H1 (cell line): ENCODE results near the gene IL22RA2. TPM values are rescaled to one million over a fixed set of nuclear protein-coding genes. Genes with fewer than 3 reads are reported as not detected.

ENCODE experiments used
- CTCF ChIA-PET: fragments of 300-600 bp; sonication (Branson Sonifier 250); formaldehyde crosslinking; loops from one replicate; lab custom pipeline; 2021; ENCODE audit not compliant: partially characterized antibody; lab: Charles Lee
- POLR2A ChIA-PET: fragments of 300-600 bp; sonication (Branson Sonifier 250); formaldehyde crosslinking; loops from one replicate; lab custom pipeline; 2021; ENCODE audit warnings: inconsistent platforms; ENCODE audit not compliant: partially characterized antibody; lab: Charles Lee
- DNase-seq, 2 experiments: peaks; one replicate each; pipeline versions ENCODE4 v3.0.0 to v3.0.0-alpha.2; 2010 to 2022; ENCODE audit warnings: low spot score in 2 of 2, low read depth in 1 of 2, mixed read lengths in 1 of 2
- FAIRE-seq: peaks from 2 replicates; lab custom pipeline; 2011; peaks lifted over from hg19 to GRCh38; lab: Jason Lieb, UNC
- H2AFZ ChIP-seq: 2 replicates; pipeline ENCODE4 v1.8.1; 2012; ENCODE audit warnings: low read length, inconsistent platforms
- H2AK5ac ChIP-seq: 2 replicates; pipeline ENCODE4 v1.6.1; 2013; ENCODE audit warnings: low read depth, low read length
- H2BK120ac ChIP-seq: replicated peaks from 2 replicates; pipeline ENCODE3; 2013; ENCODE audit warnings: low read depth, low read length, inconsistent platforms
- H2BK12ac ChIP-seq: 2 replicates; pipeline ENCODE4 v1.6.1; 2013; ENCODE audit warnings: low read depth, low read length
- H2BK15ac ChIP-seq: 2 replicates; pipeline ENCODE4 v1.6.1; 2013; ENCODE audit warnings: low read length
- H2BK20ac ChIP-seq: 2 replicates; pipeline ENCODE4 v1.6.1; 2013; ENCODE audit warnings: low read length
- H2BK5ac ChIP-seq: 2 replicates; pipeline ENCODE4 v1.6.1; 2013; ENCODE audit warnings: low read depth, low read length
- H3K14ac ChIP-seq: 2 replicates; pipeline ENCODE4 v1.6.1; 2013; ENCODE audit warnings: inconsistent platforms; ENCODE audit not compliant: insufficient read length
- H3K18ac ChIP-seq: 2 replicates; pipeline ENCODE4 v1.6.1; 2013; ENCODE audit warnings: low read length; ENCODE audit errors: extremely low read depth
- H3K23ac ChIP-seq: 2 replicates; pipeline ENCODE4 v1.6.1; 2013; ENCODE audit warnings: inconsistent platforms; ENCODE audit not compliant: insufficient read length
- H3K23me2 ChIP-seq: 2 replicates; pipeline ENCODE4 v1.6.1; 2013; ENCODE audit warnings: low read depth, low read length
- H3K27ac ChIP-seq: 2 replicates; pipeline ENCODE4 v1.6.1; 2011; ENCODE audit warnings: low read depth, low read length, inconsistent platforms
- H3K27me3 ChIP-seq, 4 experiments: replicated peaks in 1 of 4; 1 replicate in 1 of 4; 2 replicates in 3 of 4; pipeline versions ENCODE4 v1.6.1 to v1.8.1; 2011 to 2013; ENCODE audit warnings: low read length in 3 of 4, mild to moderate bottlenecking in 3 of 4, inconsistent platforms in 2 of 4, mixed read lengths in 2 of 4, moderate library complexity in 1 of 4; ENCODE audit not compliant: control insufficient read depth in 3 of 4, insufficient read depth in 3 of 4; ENCODE audit errors: extremely low read depth in 1 of 4
- H3K36me3 ChIP-seq, 4 experiments: 2 replicates each; pipeline versions ENCODE4 v1.6.1 to v1.8.1; 2011 to 2013; ENCODE audit warnings: mild to moderate bottlenecking in 4 of 4, low read length in 3 of 4, moderate library complexity in 2 of 4, control low read depth in 1 of 4, inconsistent platforms in 1 of 4; ENCODE audit not compliant: insufficient read depth in 4 of 4, control insufficient read depth in 2 of 4
- H3K4ac ChIP-seq: replicated peaks from 2 replicates; pipeline ENCODE3; 2013; ENCODE audit warnings: low read length, low read depth, mixed read lengths, inconsistent platforms; ENCODE audit not compliant: insufficient read length
- H3K4me1 ChIP-seq, 4 experiments: replicated peaks in 1 of 4; 1 replicate in 1 of 4; 2 replicates in 3 of 4; pipeline versions ENCODE4 v1.6.1 to v1.8.1; 2011 to 2013; ENCODE audit warnings: low read length in 3 of 4, inconsistent platforms in 2 of 4, mixed read lengths in 1 of 4; ENCODE audit not compliant: insufficient read depth in 4 of 4, control insufficient read depth in 3 of 4
- H3K4me2 ChIP-seq, 2 experiments: 2 replicates each; pipeline versions ENCODE4 v1.6.1 to v1.8.1; 2011 to 2013; ENCODE audit warnings: low read depth in 2 of 2, low read length in 2 of 2, control low read depth in 1 of 2, inconsistent platforms in 1 of 2, mild to moderate bottlenecking in 1 of 2; ENCODE audit not compliant: insufficient read depth in 1 of 2
- H3K4me3 ChIP-seq, 4 experiments: fragments of 200-600, 300-600 bp in 1 of 4; sonication (generic), shearing (Covaris generic), sonication (Bioruptor Twin) in 1 of 4; 2 replicates each; pipeline versions ENCODE4 v1.5.1 to v1.8.1; 2011 to 2016; ENCODE audit warnings: low read length in 4 of 4, low read depth in 3 of 4, control low read depth in 2 of 4, inconsistent platforms in 2 of 4, mild to moderate bottlenecking in 2 of 4, mixed read lengths in 1 of 4, moderate library complexity in 1 of 4; ENCODE audit not compliant: insufficient read depth in 2 of 4; ENCODE audit errors: extremely low read depth in 1 of 4
- H3K56ac ChIP-seq: replicated peaks from 2 replicates; pipeline ENCODE3; 2013; ENCODE audit warnings: low read depth, mild to moderate bottlenecking, mixed read lengths, low read length, inconsistent platforms; ENCODE audit not compliant: insufficient read length
- H3K79me1 ChIP-seq: 2 replicates; pipeline ENCODE4 v1.6.1; 2013; ENCODE audit warnings: low read depth, low read length, control low read depth
- H3K79me2 ChIP-seq, 2 experiments: 2 replicates each; pipeline versions ENCODE4 v1.6.1 to v1.8.1; 2012 to 2013; ENCODE audit warnings: low read length in 2 of 2, mild to moderate bottlenecking in 2 of 2, inconsistent platforms in 1 of 2; ENCODE audit not compliant: insufficient read depth in 2 of 2, control insufficient read depth in 1 of 2
- H3K9ac ChIP-seq, 4 experiments: replicated peaks in 1 of 4; 1 replicate in 1 of 4; 2 replicates in 3 of 4; pipeline versions ENCODE4 v1.6.1 to v1.8.1; 2011 to 2013; ENCODE audit warnings: low read depth in 3 of 4, low read length in 3 of 4, control low read depth in 2 of 4, mild to moderate bottlenecking in 2 of 4, moderate library complexity in 2 of 4, inconsistent platforms in 1 of 4; ENCODE audit errors: extremely low read depth in 1 of 4
- H3K9me3 ChIP-seq, 2 experiments: 2 replicates each; pipeline versions ENCODE4 v1.6.1 to v1.8.1; 2012 to 2013; ENCODE audit warnings: mild to moderate bottlenecking in 2 of 2, moderate library complexity in 2 of 2, control low read depth in 1 of 2, inconsistent platforms in 1 of 2, low read depth in 1 of 2, low read length in 1 of 2, mixed read lengths in 1 of 2; ENCODE audit not compliant: insufficient read depth in 2 of 2
- H4K20me1 ChIP-seq, 2 experiments: replicated peaks in 1 of 2; 2 replicates each; pipeline versions ENCODE3 to v1.8.1; 2011 to 2013; ENCODE audit warnings: inconsistent platforms in 2 of 2, low read length in 2 of 2, mild to moderate bottlenecking in 1 of 2; ENCODE audit not compliant: insufficient read depth in 2 of 2, control insufficient read depth in 1 of 2
- H4K5ac ChIP-seq: 2 replicates; pipeline ENCODE4 v1.6.1; 2013; ENCODE audit warnings: low read length, low read depth, mixed read lengths, inconsistent platforms; ENCODE audit not compliant: insufficient read length
- H4K8ac ChIP-seq: 2 replicates; pipeline ENCODE4 v1.8.0; 2013; ENCODE audit warnings: mild to moderate bottlenecking, moderate library complexity, low read length, inconsistent platforms; ENCODE audit not compliant: insufficient read depth; ENCODE audit errors: extremely low read depth
- H4K91ac ChIP-seq: replicated peaks from 2 replicates; pipeline ENCODE3; 2013; ENCODE audit warnings: low read length, mixed read lengths, inconsistent platforms; ENCODE audit not compliant: insufficient read length
- CHD2 ChIP-seq: IDR thresholded peaks from 2 replicates; pipeline ENCODE4 v1.6.1; 2012; ENCODE audit warnings: low read length, improper control_type of control experiment
- CREB1 ChIP-seq: IDR thresholded peaks from 2 replicates; pipeline ENCODE4 v1.6.1; 2012; ENCODE audit warnings: inconsistent platforms
- CTBP2 ChIP-seq: IDR thresholded peaks from 2 replicates; pipeline ENCODE4 v1.7.0; 2011; ENCODE audit warnings: borderline replicate concordance, mild to moderate bottlenecking, moderate library complexity, mixed read lengths, low read length; ENCODE audit not compliant: insufficient read depth, insufficient read length
- EGR1 ChIP-seq: IDR thresholded peaks from 2 replicates; pipeline ENCODE4 v1.6.1; 2011; ENCODE audit warnings: low read depth, low read length, borderline replicate concordance
- EZH2 ChIP-seq: fragments of 200-600 bp; sonication (generic); IDR thresholded peaks from 2 replicates; pipeline ENCODE4 v1.7.1; 2012; ENCODE audit warnings: low read depth, mild to moderate bottlenecking, moderate library complexity, low read length, inconsistent platforms; ENCODE audit not compliant: severe bottlenecking
- KDM5A ChIP-seq: fragments of 200-600 bp; IDR thresholded peaks from 2 replicates; pipeline ENCODE4 v1.7.1; 2012; ENCODE audit warnings: mild to moderate bottlenecking, low read length, inconsistent platforms, mixed read lengths
- RBBP5 ChIP-seq: IDR thresholded peaks from 2 replicates; pipeline ENCODE4 v1.7.1; 2012; ENCODE audit warnings: low read depth, mild to moderate bottlenecking, inconsistent platforms, low read length, moderate library complexity, borderline replicate concordance
- WGBS, 2 experiments: shearing (Covaris generic) in 1 of 2; methylation state at CpG; one replicate each; pipeline versions ENCODE4 v1.1.6 to v1.1.7; 2013 to 2015; ENCODE audit warnings: low lambda C conversion rate in 2 of 2, mixed read lengths in 2 of 2, inconsistent platforms in 1 of 2, low coverage in 1 of 2, missing lambda C conversion rate in 1 of 2; ENCODE audit not compliant: insufficient replicate concordance in 2 of 2, insufficient coverage in 1 of 2, insufficient read length in 1 of 2; ENCODE audit errors: extremely low coverage in 1 of 2, missing lambda C conversion rate in 1 of 2; 5-methylcytosine and 5-hydroxymethylcytosine counted together
- polyA plus RNA-seq, 7 experiments: library from polyadenylated mRNA; depleted of rRNA in 3 of 7; stranded (reverse) in 5 of 7; unstranded in 2 of 7; fragments of >200 nt in 5 of 7; fragments of 200-250 nt in 2 of 7; gene quantifications; 1 replicate in 5 of 7; 2 replicates in 1 of 7; 4 replicates in 1 of 7; pipeline versions ENCODE4 v1.2.1 to v1.2.3, GENCODE V29; 2011 to 2013; ENCODE audit warnings: missing spikeins in 2 of 7, mixed read lengths in 2 of 7
- total RNA-seq: library from RNA; stranded (reverse); fragmentation: NEBNext Ultra II Directional; extraction: Animal tissue kit (Norgen Biotek cat#: 25700); gene quantifications from 2 replicates; pipeline ENCODE4 v1.2.1, GENCODE V29; 2021
- TF ChIP-seq, protein P1 (sequence below): IDR thresholded peaks from 2 replicates; pipeline ENCODE4 v1.6.1; 2012; ENCODE audit warnings: inconsistent platforms

Gene IL22RA2
- total and polyA plus RNA-seq, 2 of the 8 experiments (the other 6 are each of a cell fraction or from before 2014, with no cell fraction given) = not detected

DNA sequence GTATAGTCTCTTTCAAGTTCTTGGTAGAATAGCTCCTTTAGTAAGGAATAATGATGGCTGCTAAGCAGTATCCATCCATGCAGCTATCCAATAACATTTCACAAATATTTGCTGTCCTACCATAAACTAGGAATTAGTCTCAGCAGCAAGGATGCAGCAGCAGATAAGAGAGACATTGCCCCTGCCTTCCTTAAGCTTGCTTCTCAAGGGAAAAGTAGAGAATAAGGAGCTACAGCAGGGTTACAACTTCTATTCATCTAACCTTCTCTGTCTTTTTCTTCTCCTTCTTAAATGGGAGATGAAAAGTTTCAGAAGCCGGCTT, 2.4 kb downstream of the IL22RA2 start:
- POLR2A ChIA-PET = no interaction called here
- H3K23ac ChIP-seq = no peak overlapping the region
- H3K9ac ChIP-seq = no peak overlapping the region
- no peak overlapping the region for H3K27ac ChIP-seq
- H3K18ac ChIP-seq = no peak overlapping the region
- no peaks in the 10 kb centered on the region for H3K79me1 ChIP-seq
- H2BK120ac ChIP-seq = no peak overlapping the region
- H3K79me2 ChIP-seq = no peaks in the 10 kb centered on the region
- no peak overlapping the region for H3K4me2 ChIP-seq
- no peak overlapping the region for H2AFZ ChIP-seq
- no peak overlapping the region for H2BK20ac ChIP-seq
- no peak overlapping the region for H4K91ac ChIP-seq
- H2BK5ac ChIP-seq = no peak overlapping the region
- H2BK15ac ChIP-seq = no peak overlapping the region
- H3K27me3 ChIP-seq = no peaks in the 10 kb centered on the region
- no peak for FAIRE-seq
- no peak overlapping the region for H2BK12ac ChIP-seq
- no peak overlapping the region for H2AK5ac ChIP-seq
- TF ChIP-seq EGR1 (no peak), CREB1 (no peak), EZH2 (no peak), KDM5A (no peak), CHD2 (no peak), CTBP2 (no peak), RBBP5 (no peak)
- TF ChIP-seq, protein P1, sequence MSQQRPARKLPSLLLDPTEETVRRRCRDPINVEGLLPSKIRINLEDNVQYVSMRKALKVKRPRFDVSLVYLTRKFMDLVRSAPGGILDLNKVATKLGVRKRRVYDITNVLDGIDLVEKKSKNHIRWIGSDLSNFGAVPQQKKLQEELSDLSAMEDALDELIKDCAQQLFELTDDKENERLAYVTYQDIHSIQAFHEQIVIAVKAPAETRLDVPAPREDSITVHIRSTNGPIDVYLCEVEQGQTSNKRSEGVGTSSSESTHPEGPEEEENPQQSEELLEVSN = no peak
- TF ChIP-seq, all 59 proteins: peak for 0
- Histone ChIP-seq H3K14ac (no peak overlapping the region), H3K23me2 (no peaks in the 10 kb centered on the region), H4K8ac (no peak overlapping the region), H3K4ac (no peak overlapping the region), H4K5ac (no peak overlapping the region), H3K4me1 (peaks cover 0 to 6% (median 3%) of the 10 kb centered on the region in 4 experiments; a peak in 3 of 7 replicates), H3K9me3 (peaks cover 13% of the 10 kb centered on the region in 2 experiments), H3K4me3 (no peak overlapping the region), H4K20me1 (no peaks in the 10 kb centered on the region), H3K56ac (no peak overlapping the region), H3K36me3 (no peaks in the 10 kb centered on the region; a peak in 1 of 8 replicates)
- no peak for DNase-seq
- CTCF ChIA-PET = interaction anchor here (0.6 to 1.6 kb wide), 3 partner anchors 76 to 1898 kb away, joined by 3 to 5 read pairs (median 4); no protein-coding TSS in a partner anchor
- WGBS, 2 experiments = 67% methylated on average over 1 of the region's 1 CpG; no CpG with 5 or more reads in 1 of the 2 experiments
